ENCODE results near the gene TAF11L13.

Gene TAF11L13

DNA sequence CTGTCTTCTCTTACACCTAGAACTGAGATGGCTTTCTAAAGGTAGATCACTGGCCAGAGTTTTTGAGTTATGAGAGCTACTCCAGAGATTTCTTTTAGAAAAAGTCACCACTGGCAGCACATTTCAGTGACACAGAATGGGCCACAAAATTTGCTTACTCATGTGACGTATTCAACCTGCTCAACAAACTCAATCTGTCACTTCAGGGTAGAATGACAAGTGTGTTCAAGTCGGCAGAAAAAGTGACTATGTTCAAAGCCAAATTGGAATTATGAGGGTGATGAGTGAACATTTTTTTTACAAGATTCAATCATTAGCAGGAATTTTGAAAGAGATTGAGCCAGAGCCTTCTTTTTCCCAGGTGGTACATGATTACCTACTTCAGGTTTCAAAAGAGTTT, 48.8 kb downstream of the TAF11L13 start:
- DNase-seq, result no peak
